K562 (cell line): ENCODE results near the gene BCORL1. TPM values are rescaled to one million over a fixed set of nuclear protein-coding genes. Genes with fewer than 3 reads are reported as not detected.

ENCODE experiments used
- RBM14 ChIP-seq: fragments of 200-400 bp; formaldehyde crosslinking; IDR thresholded peaks from 2 replicates; pipeline ENCODE4 v1.6.1; 2018; ENCODE audit warnings: low read depth, mild to moderate bottlenecking, low read length, moderate library complexity, borderline replicate concordance; ENCODE audit not compliant: insufficient read depth
- ZBTB7A ChIP-seq: IDR thresholded peaks from 2 replicates; pipeline ENCODE4 v1.6.1; 2011; ENCODE audit warnings: low read depth, mild to moderate bottlenecking, low read length, moderate library complexity, borderline replicate concordance; ENCODE audit not compliant: control insufficient read depth
- polyA plus RNA-seq, 8 experiments: library from polyadenylated mRNA; depleted of rRNA in 4 of 8; stranded (reverse) in 5 of 8; unstranded in 3 of 8; fragments of >200 nt; fragmentation: Nextera tagmentation in 2 of 8; fragmentation: Illumina TruSeq in 1 of 8; extraction: Ambion mirVana in 2 of 8; extraction: Trizol in 1 of 8; gene quantifications; 2 replicates each; pipeline versions ENCODE4 v1.2.1 to v1.2.3, GENCODE V29; 2011 to 2014; ENCODE audit warnings: inconsistent platforms in 1 of 8, missing spikeins in 1 of 8
- total RNA-seq, 7 experiments: library from RNA; depleted of rRNA in 6 of 7; stranded (reverse); fragments of >200 nt in 6 of 7; fragmentation: Illumina TruSeq in 2 of 7; extraction: Trizol in 2 of 7; gene quantifications; 2 replicates each; pipeline versions ENCODE4 v1.2.1 to v1.2.3, GENCODE V29; 2011 to 2021; ENCODE audit warnings: low replicate concordance in 1 of 7
- TF ChIP-seq, protein P1 (sequence below): sonication (generic); formaldehyde crosslinking; IDR thresholded peaks from 2 replicates; pipeline ENCODE4 v1.8.0; 2023; ENCODE audit warnings: mild to moderate bottlenecking, missing genetic modification reagents
- TF ChIP-seq, protein P2 (sequence below), 2 experiments: fragments of 450-650 bp in 1 of 2; sonication (generic) in 1 of 2; formaldehyde crosslinking in 1 of 2; IDR thresholded peaks; 2 replicates each; pipeline versions ENCODE4 v1.7.1 to v1.9.0; 2016 to 2022; ENCODE audit warnings: inconsistent platforms in 1 of 2, mild to moderate bottlenecking in 1 of 2, missing genetic modification reagents in 1 of 2
- TF ChIP-seq, protein P3 (sequence below): fragments of 450-650 bp; IDR thresholded peaks from 2 replicates; pipeline ENCODE4 v1.6.1; 2016; ENCODE audit warnings: antibody characterized with exemption
- TF ChIP-seq, protein P4 (sequence below): fragments of 450-650 bp; formaldehyde crosslinking; IDR thresholded peaks from 2 replicates; pipeline ENCODE4 v1.4.0; 2020; ENCODE audit warnings: mild to moderate bottlenecking, moderate library complexity
- TF ChIP-seq, protein P5 (sequence below): sonication (generic); formaldehyde crosslinking; IDR thresholded peaks from 2 replicates; pipeline ENCODE4 v1.8.0; 2022; ENCODE audit warnings: mild to moderate bottlenecking, missing genetic modification reagents

The BCORL1 gene
- total and polyA plus RNA-seq, 9 of the 15 experiments (the other 6 are each of a cell fraction or from before 2014, with no cell fraction given): 0.48 to 29.6 (median 2.1) TPM

DNA sequence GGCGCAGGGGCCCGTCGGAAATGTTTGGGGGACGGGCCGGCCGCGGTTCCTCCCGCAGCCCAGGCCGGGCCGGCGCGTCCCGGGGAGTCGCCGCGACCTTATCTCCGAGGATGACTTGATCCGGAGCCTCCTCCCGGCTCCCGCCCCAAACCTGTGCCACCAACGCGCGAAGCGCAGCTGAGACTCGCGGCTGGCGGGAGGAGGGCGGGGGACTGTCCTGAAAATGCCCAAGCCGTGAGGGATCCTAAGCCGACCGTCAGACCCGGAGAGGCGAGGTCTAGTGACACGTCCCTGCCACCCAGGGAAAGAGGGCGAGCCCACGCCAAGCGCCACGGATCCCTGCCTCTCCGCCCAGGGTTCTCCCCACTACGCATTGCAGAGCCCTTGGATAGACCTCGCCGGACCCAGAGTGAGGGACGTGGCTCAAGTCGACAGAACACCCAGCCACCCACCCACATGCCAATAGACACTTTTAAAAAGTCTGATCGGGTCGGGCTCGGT, 49.6 kb upstream of the BCORL1 start (continued):
- TF ChIP-seq, protein P1, sequence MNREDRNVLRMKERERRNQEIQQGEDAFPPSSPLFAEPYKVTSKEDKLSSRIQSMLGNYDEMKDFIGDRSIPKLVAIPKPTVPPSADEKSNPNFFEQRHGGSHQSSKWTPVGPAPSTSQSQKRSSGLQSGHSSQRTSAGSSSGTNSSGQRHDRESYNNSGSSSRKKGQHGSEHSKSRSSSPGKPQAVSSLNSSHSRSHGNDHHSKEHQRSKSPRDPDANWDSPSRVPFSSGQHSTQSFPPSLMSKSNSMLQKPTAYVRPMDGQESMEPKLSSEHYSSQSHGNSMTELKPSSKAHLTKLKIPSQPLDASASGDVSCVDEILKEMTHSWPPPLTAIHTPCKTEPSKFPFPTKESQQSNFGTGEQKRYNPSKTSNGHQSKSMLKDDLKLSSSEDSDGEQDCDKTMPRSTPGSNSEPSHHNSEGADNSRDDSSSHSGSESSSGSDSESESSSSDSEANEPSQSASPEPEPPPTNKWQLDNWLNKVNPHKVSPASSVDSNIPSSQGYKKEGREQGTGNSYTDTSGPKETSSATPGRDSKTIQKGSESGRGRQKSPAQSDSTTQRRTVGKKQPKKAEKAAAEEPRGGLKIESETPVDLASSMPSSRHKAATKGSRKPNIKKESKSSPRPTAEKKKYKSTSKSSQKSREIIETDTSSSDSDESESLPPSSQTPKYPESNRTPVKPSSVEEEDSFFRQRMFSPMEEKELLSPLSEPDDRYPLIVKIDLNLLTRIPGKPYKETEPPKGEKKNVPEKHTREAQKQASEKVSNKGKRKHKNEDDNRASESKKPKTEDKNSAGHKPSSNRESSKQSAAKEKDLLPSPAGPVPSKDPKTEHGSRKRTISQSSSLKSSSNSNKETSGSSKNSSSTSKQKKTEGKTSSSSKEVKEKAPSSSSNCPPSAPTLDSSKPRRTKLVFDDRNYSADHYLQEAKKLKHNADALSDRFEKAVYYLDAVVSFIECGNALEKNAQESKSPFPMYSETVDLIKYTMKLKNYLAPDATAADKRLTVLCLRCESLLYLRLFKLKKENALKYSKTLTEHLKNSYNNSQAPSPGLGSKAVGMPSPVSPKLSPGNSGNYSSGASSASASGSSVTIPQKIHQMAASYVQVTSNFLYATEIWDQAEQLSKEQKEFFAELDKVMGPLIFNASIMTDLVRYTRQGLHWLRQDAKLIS (CRISPR knock-in tag): no peak
- TF ChIP-seq, protein P2, sequence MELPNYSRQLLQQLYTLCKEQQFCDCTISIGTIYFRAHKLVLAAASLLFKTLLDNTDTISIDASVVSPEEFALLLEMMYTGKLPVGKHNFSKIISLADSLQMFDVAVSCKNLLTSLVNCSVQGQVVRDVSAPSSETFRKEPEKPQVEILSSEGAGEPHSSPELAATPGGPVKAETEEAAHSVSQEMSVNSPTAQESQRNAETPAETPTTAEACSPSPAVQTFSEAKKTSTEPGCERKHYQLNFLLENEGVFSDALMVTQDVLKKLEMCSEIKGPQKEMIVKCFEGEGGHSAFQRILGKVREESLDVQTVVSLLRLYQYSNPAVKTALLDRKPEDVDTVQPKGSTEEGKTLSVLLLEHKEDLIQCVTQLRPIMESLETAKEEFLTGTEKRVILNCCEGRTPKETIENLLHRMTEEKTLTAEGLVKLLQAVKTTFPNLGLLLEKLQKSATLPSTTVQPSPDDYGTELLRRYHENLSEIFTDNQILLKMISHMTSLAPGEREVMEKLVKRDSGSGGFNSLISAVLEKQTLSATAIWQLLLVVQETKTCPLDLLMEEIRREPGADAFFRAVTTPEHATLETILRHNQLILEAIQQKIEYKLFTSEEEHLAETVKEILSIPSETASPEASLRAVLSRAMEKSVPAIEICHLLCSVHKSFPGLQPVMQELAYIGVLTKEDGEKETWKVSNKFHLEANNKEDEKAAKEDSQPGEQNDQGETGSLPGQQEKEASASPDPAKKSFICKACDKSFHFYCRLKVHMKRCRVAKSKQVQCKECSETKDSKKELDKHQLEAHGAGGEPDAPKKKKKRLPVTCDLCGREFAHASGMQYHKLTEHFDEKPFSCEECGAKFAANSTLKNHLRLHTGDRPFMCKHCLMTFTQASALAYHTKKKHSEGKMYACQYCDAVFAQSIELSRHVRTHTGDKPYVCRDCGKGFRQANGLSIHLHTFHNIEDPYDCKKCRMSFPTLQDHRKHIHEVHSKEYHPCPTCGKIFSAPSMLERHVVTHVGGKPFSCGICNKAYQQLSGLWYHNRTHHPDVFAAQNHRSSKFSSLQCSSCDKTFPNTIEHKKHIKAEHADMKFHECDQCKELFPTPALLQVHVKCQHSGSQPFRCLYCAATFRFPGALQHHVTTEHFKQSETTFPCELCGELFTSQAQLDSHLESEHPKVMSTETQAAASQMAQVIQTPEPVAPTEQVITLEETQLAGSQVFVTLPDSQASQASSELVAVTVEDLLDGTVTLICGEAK (IDR thresholded peaks at IDR 0.05): no peak
- TF ChIP-seq, protein P2 (CRISPR knock-in tag; IDR thresholded peaks at IDR 0.05): no peak
- TF ChIP-seq ZBTB7A (no peak), RBM14 (no peak)
- TF ChIP-seq, protein P3, sequence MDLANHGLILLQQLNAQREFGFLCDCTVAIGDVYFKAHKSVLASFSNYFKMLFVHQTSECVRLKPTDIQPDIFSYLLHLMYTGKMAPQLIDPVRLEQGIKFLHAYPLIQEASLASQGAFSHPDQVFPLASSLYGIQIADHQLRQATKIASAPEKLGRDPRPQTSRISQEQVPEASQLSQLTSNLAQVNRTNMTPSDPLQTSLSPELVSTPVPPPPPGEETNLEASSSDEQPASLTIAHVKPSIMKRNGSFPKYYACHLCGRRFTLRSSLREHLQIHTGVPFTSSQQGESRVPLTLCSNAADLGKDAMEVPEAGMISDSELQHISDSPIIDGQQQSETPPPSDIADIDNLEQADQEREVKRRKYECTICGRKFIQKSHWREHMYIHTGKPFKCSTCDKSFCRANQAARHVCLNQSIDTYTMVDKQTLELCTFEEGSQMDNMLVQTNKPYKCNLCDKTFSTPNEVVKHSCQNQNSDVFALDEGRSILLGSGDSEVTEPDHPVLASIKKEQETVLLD: peak; percentile 41; the same call in 1 of the 2 replicates
- TF ChIP-seq, protein P4, sequence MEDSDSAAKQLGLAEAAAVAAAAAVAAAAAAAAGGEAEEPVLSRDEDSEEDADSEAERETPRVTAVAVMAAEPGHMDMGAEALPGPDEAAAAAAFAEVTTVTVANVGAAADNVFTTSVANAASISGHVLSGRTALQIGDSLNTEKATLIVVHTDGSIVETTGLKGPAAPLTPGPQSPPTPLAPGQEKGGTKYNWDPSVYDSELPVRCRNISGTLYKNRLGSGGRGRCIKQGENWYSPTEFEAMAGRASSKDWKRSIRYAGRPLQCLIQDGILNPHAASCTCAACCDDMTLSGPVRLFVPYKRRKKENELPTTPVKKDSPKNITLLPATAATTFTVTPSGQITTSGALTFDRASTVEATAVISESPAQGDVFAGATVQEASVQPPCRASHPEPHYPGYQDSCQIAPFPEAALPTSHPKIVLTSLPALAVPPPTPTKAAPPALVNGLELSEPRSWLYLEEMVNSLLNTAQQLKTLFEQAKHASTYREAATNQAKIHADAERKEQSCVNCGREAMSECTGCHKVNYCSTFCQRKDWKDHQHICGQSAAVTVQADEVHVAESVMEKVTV (CRISPR knock-in tag): no peak
- TF ChIP-seq, protein P5, sequence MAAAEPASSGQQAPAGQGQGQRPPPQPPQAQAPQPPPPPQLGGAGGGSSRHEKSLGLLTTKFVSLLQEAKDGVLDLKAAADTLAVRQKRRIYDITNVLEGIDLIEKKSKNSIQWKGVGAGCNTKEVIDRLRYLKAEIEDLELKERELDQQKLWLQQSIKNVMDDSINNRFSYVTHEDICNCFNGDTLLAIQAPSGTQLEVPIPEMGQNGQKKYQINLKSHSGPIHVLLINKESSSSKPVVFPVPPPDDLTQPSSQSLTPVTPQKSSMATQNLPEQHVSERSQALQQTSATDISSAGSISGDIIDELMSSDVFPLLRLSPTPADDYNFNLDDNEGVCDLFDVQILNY (CRISPR knock-in tag): no peak
